ENCODE data around the gene PRKCE.

GRCh38 chr2:46106690-46107089 lies 455.2 kb downstream of the PRKCE start:
- TF ChIP-seq CTCF (IDR thresholded peaks at IDR 0.05; ENCODE audit: control extremely low read depth in 1 of 3, insufficient read depth in 1 of 3, low read depth in 1 of 3, low read length in 3 of 3) (no peak), POLR2AphosphoS5 (IDR thresholded peaks at IDR 0.05; ENCODE audit: low read depth, low read length) (no peak), EP300 (IDR thresholded peaks at IDR 0.05; ENCODE audit: borderline replicate concordance in 1 of 2, low read depth in 2 of 2, low read length in 2 of 2) (no peak)
